Neural cell (in vitro differentiated cells): ENCODE data around the gene TAC4. TPM values are rescaled to one million over a fixed set of nuclear protein-coding genes. Genes with fewer than 3 reads are reported as not detected.

Source experiments
- H2AFZ ChIP-seq: fragments of 200-600, 300-800 bp; sonication (generic), shearing (Covaris generic); 2 replicates; pipeline ENCODE4 v1.6.0; 2014; ENCODE audit warnings: low read depth, mild to moderate bottlenecking, antibody characterized with exemption, low read length, moderate library complexity
- H3F3A ChIP-seq: fragments of 200-600 bp; shearing (Covaris generic); 2 replicates; pipeline ENCODE4 v1.6.1; 2016; ENCODE audit warnings: mild to moderate bottlenecking, moderate library complexity, mixed read lengths, antibody characterized with exemption, low read length; ENCODE audit not compliant: insufficient read depth, poor library complexity, severe bottlenecking
- H3K27ac ChIP-seq: fragments of 200-600, 300-800 bp; sonication (generic), shearing (Covaris generic); 2 replicates; pipeline ENCODE4 v1.5.1; 2014; ENCODE audit warnings: mild to moderate bottlenecking, low read length, moderate library complexity
- H3K27me3 ChIP-seq: fragments of 300-800, 200-600 bp; sonication (generic), shearing (Covaris generic); 2 replicates; pipeline ENCODE4 v1.6.0; 2014; ENCODE audit warnings: mild to moderate bottlenecking, low read depth, low read length, moderate library complexity; ENCODE audit not compliant: insufficient read depth
- H3K36me3 ChIP-seq: fragments of 300-800, 200-600 bp; sonication (generic), shearing (Covaris generic); 2 replicates; pipeline ENCODE4 v1.5.1; 2014; ENCODE audit warnings: mild to moderate bottlenecking, antibody characterized with exemption, low read length, moderate library complexity; ENCODE audit not compliant: insufficient read depth
- H3K4me2 ChIP-seq: fragments of 300-800, 200-600 bp; sonication (generic), shearing (Covaris generic); 2 replicates; pipeline ENCODE4 v1.6.0; 2014; ENCODE audit warnings: mild to moderate bottlenecking, low read length
- H3K4me3 ChIP-seq: fragments of 300-800, 200-600 bp; sonication (generic), shearing (Covaris generic); 2 replicates; pipeline ENCODE4 v1.5.1; 2014; ENCODE audit warnings: mild to moderate bottlenecking, low read length, moderate library complexity
- H3K79me2 ChIP-seq: fragments of 200-600 bp; shearing (Covaris generic); replicated peaks from 2 replicates; pipeline ENCODE4 v1.6.0; 2014; ENCODE audit warnings: mild to moderate bottlenecking, low read length, moderate library complexity; ENCODE audit not compliant: insufficient read depth
- H3K9ac ChIP-seq: fragments of 300-800, 200-600 bp; sonication (generic), shearing (Covaris generic); 2 replicates; pipeline ENCODE4 v1.6.1; 2016; ENCODE audit warnings: mild to moderate bottlenecking, low read length, mixed read lengths
- H3K9me2 ChIP-seq: fragments of 200-600 bp; shearing (Covaris generic); 2 replicates; pipeline ENCODE4 v1.6.1; 2016; ENCODE audit warnings: mild to moderate bottlenecking, low read length, mixed read lengths; ENCODE audit not compliant: insufficient read depth
- H3K9me3 ChIP-seq: fragments of 200-600, 300-800 bp; sonication (generic), shearing (Covaris generic); 2 replicates; pipeline ENCODE4 v1.6.1; 2016; ENCODE audit warnings: mild to moderate bottlenecking, mixed run types, low read length, moderate library complexity, mixed read lengths
- H4K20me1 ChIP-seq: fragments of 200-600 bp; shearing (Covaris generic); 2 replicates; pipeline ENCODE4 v1.6.1; 2016; ENCODE audit warnings: mild to moderate bottlenecking, mixed run types; ENCODE audit not compliant: insufficient read depth
- EP300 ChIP-seq: fragments of 450-650 bp; conservative IDR thresholded peaks from 2 replicates; pipeline ENCODE4 v1.6.1; 2014; ENCODE audit warnings: antibody characterized with exemption, mild to moderate bottlenecking, moderate library complexity; ENCODE audit not compliant: poor library complexity, severe bottlenecking
- EZH2 ChIP-seq: fragments of 200-600, 300-800 bp; shearing (Covaris generic), sonication (generic); IDR thresholded peaks from 2 replicates; pipeline ENCODE4 v1.6.1; 2014; ENCODE audit warnings: antibody characterized with exemption, low read length, borderline replicate concordance, mild to moderate bottlenecking; ENCODE audit not compliant: insufficient read depth, poor library complexity, severe bottlenecking
- MXI1 ChIP-seq: fragments of 450-650 bp; conservative IDR thresholded peaks from 2 replicates; pipeline ENCODE4 v1.6.1; 2014; ENCODE audit warnings: antibody characterized with exemption, mild to moderate bottlenecking; ENCODE audit not compliant: poor library complexity, severe bottlenecking
- POLR2AphosphoS5 ChIP-seq: IDR thresholded peaks from 2 replicates; pipeline ENCODE4 v1.6.1; 2012
- RAD21 ChIP-seq: fragments of 450-650 bp; conservative IDR thresholded peaks from 2 replicates; pipeline ENCODE4 v1.6.1; 2014; ENCODE audit warnings: antibody characterized with exemption, mild to moderate bottlenecking, moderate library complexity
- SMC3 ChIP-seq: fragments of 450-650 bp; conservative IDR thresholded peaks from 2 replicates; pipeline ENCODE4 v1.6.1; 2014; ENCODE audit warnings: antibody characterized with exemption, mild to moderate bottlenecking, moderate library complexity; ENCODE audit not compliant: poor library complexity
- TAF1 ChIP-seq: IDR thresholded peaks from 2 replicates; pipeline ENCODE4 v1.6.1; 2012; ENCODE audit warnings: low read depth
- polyA plus RNA-seq: library from polyadenylated mRNA; depleted of rRNA; stranded (reverse); fragments of >200 nt; gene quantifications from 2 replicates; pipeline ENCODE4 v1.2.3, GENCODE V29; 2014
- TF ChIP-seq, protein P1 (sequence below): fragments of 450-650 bp; IDR thresholded peaks from 2 replicates; pipeline ENCODE4 v1.5.1; 2014; ENCODE audit warnings: antibody characterized with exemption, mild to moderate bottlenecking, moderate library complexity; ENCODE audit not compliant: poor library complexity, severe bottlenecking
- TF ChIP-seq, protein P2 (sequence below): IDR thresholded peaks from 2 replicates; pipeline ENCODE4 v1.6.1; 2012; ENCODE audit warnings: borderline replicate concordance

Gene TAC4
- polyA plus RNA-seq, 1 donor from 2014 or later: not detected

DNA sequence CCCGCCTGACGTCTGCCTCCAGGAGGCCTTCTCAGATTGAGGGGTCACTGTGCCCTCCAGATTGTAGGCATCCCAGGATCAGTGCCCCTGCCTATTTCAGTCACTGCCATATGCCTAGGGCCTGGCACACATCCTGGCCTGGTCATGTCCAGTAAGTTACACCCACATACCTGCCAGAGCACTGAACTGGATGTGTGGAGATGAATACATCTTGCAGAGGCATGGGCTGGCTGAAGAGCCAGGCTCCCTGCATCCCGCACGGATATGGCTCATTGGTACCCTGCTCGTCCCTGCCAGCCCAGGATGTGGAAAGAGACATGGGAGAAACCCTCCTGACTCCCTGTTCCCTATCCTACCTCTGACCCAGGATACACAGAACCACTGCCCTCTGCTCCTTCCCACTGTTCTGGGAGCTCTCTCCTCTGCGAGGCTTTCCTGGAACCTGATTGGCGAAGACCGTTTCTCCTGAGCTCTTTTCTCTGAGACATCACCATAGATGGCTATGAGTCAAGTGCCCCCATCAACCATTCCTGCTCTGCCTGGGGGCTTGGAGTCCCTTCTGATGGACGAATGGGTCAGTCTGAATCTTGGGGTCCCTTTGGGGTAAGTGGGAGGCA, 40.0 kb upstream of the TAC4 start:
- H3K4me3 ChIP-seq: no peak overlapping the region
- no peak overlapping the region for H3K27ac ChIP-seq
- H2AFZ ChIP-seq: no peak overlapping the region
- TF ChIP-seq EZH2 (no peak), MXI1 (no peak), RAD21 (no peak), EP300 (no peak)
- H3K79me2 ChIP-seq: no peaks in the 10 kb centered on the region
- peaks cover 25% of the 10 kb centered on the region for H3K27me3 ChIP-seq
- H3F3A ChIP-seq: no peaks in the 10 kb centered on the region
- no peaks in the 10 kb centered on the region for H4K20me1 ChIP-seq
- H3K9me3 ChIP-seq: no peaks in the 10 kb centered on the region
- no peaks in the 10 kb centered on the region for H3K9me2 ChIP-seq
- no peak overlapping the region for H3K4me2 ChIP-seq
- no peaks in the 10 kb centered on the region for H3K36me3 ChIP-seq
- no peak overlapping the region for H3K9ac ChIP-seq

DNA sequence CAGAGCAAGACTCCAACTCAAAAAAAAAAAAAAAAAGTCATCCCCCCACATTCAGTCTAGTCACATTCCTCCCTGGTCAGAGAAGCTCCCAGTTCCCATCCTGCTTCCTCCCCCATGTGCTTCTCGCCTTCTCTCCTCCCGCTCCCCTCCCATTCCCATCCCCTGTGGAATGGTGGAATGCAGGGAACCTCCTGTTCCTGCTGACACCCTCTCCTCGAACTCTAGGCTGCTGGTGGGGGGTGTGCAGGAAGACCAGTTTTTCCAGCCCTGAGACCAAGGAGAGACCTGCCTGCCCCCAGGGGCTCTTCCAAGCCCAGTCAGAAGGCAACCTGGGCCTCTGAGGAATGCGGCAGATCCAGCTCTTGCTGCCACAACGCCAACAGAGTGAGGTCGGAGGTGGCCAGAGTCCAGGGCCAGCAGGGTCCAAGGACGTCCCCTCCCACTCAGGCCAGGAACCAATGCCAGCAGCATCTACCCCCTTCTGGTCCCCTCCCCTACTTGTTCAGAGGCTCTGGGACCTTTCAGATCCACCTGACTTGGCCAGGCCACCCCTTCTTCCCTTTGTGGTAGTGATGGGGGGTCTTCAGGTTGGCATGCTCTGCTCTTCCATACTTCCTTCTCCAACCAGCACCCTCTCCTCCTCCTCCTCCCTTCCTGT, 39.3 kb upstream of the TAC4 start:
- no peak overlapping the region for H3K27ac ChIP-seq
- no peak overlapping the region for H3K4me3 ChIP-seq
- no peak overlapping the region for H2AFZ ChIP-seq
- no peaks in the 10 kb centered on the region for H3F3A ChIP-seq
- no peak overlapping the region for H3K4me2 ChIP-seq
- H3K27me3 ChIP-seq: peaks cover 20% of the 10 kb centered on the region
- H3K9me2 ChIP-seq: no peaks in the 10 kb centered on the region
- H4K20me1 ChIP-seq: no peaks in the 10 kb centered on the region
- TF ChIP-seq SMC3: no peak
- TF ChIP-seq, protein P1, sequence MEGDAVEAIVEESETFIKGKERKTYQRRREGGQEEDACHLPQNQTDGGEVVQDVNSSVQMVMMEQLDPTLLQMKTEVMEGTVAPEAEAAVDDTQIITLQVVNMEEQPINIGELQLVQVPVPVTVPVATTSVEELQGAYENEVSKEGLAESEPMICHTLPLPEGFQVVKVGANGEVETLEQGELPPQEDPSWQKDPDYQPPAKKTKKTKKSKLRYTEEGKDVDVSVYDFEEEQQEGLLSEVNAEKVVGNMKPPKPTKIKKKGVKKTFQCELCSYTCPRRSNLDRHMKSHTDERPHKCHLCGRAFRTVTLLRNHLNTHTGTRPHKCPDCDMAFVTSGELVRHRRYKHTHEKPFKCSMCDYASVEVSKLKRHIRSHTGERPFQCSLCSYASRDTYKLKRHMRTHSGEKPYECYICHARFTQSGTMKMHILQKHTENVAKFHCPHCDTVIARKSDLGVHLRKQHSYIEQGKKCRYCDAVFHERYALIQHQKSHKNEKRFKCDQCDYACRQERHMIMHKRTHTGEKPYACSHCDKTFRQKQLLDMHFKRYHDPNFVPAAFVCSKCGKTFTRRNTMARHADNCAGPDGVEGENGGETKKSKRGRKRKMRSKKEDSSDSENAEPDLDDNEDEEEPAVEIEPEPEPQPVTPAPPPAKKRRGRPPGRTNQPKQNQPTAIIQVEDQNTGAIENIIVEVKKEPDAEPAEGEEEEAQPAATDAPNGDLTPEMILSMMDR: no peak
- no peak for TF ChIP-seq MXI1
- no peak for TF ChIP-seq EP300
- TF ChIP-seq EZH2: no peak
- TF ChIP-seq TAF1: no peak
- no peak for TF ChIP-seq RAD21
- TF ChIP-seq, protein P2, sequence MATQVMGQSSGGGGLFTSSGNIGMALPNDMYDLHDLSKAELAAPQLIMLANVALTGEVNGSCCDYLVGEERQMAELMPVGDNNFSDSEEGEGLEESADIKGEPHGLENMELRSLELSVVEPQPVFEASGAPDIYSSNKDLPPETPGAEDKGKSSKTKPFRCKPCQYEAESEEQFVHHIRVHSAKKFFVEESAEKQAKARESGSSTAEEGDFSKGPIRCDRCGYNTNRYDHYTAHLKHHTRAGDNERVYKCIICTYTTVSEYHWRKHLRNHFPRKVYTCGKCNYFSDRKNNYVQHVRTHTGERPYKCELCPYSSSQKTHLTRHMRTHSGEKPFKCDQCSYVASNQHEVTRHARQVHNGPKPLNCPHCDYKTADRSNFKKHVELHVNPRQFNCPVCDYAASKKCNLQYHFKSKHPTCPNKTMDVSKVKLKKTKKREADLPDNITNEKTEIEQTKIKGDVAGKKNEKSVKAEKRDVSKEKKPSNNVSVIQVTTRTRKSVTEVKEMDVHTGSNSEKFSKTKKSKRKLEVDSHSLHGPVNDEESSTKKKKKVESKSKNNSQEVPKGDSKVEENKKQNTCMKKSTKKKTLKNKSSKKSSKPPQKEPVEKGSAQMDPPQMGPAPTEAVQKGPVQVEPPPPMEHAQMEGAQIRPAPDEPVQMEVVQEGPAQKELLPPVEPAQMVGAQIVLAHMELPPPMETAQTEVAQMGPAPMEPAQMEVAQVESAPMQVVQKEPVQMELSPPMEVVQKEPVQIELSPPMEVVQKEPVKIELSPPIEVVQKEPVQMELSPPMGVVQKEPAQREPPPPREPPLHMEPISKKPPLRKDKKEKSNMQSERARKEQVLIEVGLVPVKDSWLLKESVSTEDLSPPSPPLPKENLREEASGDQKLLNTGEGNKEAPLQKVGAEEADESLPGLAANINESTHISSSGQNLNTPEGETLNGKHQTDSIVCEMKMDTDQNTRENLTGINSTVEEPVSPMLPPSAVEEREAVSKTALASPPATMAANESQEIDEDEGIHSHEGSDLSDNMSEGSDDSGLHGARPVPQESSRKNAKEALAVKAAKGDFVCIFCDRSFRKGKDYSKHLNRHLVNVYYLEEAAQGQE: no peak
- no peak for TF ChIP-seq POLR2AphosphoS5
- H3K9ac ChIP-seq: no peak overlapping the region
- no peaks in the 10 kb centered on the region for H3K36me3 ChIP-seq
- no peaks in the 10 kb centered on the region for H3K9me3 ChIP-seq
- no peaks in the 10 kb centered on the region for H3K79me2 ChIP-seq
